HL-60 (cell line): Measurements from ENCODE around the gene ZFYVE27.
A peak's percentile ranks its signal among the peaks of the same experiment; 100 is the strongest.

ENCODE experiments used
- DNase-seq, 2 experiments: peaks; one replicate each; pipeline ENCODE4 v3.0.0-alpha.2; 2010 to 2020; ENCODE audit warnings: low read depth in 1 of 2, low spot score in 1 of 2
- H3K27ac ChIP-seq: fragments of 250-450 bp; sonication (Bioruptor Pico); replicated peaks from 2 replicates; pipeline ENCODE4 v1.5.1; 2020; ENCODE audit warnings: mild to moderate bottlenecking, moderate library complexity
- H3K27me3 ChIP-seq: fragments of 250-450 bp; sonication (Bioruptor Pico); 2 replicates; pipeline ENCODE4 v1.5.1; 2021; ENCODE audit warnings: mild to moderate bottlenecking, moderate library complexity; ENCODE audit not compliant: insufficient read depth, poor library complexity, severe bottlenecking
- H3K4me3 ChIP-seq: replicated peaks from 2 replicates; pipeline ENCODE4 v1.5.1; 2011; ENCODE audit warnings: mild to moderate bottlenecking, control low read depth, low read length; ENCODE audit not compliant: insufficient read depth
- CTCF ChIP-seq: IDR thresholded peaks from one replicate; pipeline ENCODE4 v1.5.1; 2011; ENCODE audit warnings: low read length, control low read depth, inconsistent platforms; ENCODE audit not compliant: insufficient read depth
- GABPA ChIP-seq: IDR thresholded peaks from 2 replicates; pipeline ENCODE4 v1.6.1; 2012; ENCODE audit warnings: low read depth
- POLR2AphosphoS5 ChIP-seq: IDR thresholded peaks from 2 replicates; pipeline ENCODE4 v1.6.1; 2012; ENCODE audit warnings: low read depth
- REST ChIP-seq: IDR thresholded peaks from 2 replicates; pipeline ENCODE4 v1.6.1; 2012; ENCODE audit warnings: low read depth; ENCODE audit not compliant: insufficient replicate concordance
- SPI1 ChIP-seq: IDR thresholded peaks from 2 replicates; pipeline ENCODE4 v1.6.1; 2012; ENCODE audit warnings: low read depth, mild to moderate bottlenecking, borderline replicate concordance

Gene ZFYVE27

GRCh38 chr10:97726636-97727178, 10.2 kb upstream of the ZFYVE27 start:
- DNase-seq: no peak

GRCh38 chr10:97729014-97729413, 7.9 kb upstream of the ZFYVE27 start:
- peak in 1 of 2 experiments; percentile 28 for DNase-seq
- no peak overlapping the region for H3K4me3 ChIP-seq
- H3K27me3 ChIP-seq: no peaks in the 10 kb centered on the region
- no peak for TF ChIP-seq CTCF
- no peak for TF ChIP-seq REST
- TF ChIP-seq SPI1: no peak
- no peak for TF ChIP-seq POLR2AphosphoS5
- TF ChIP-seq GABPA: no peak
- H3K27ac ChIP-seq: no peak overlapping the region

More at GRCh38 chr10:97726636-97727178, 10.2 kb upstream of the ZFYVE27 start:
- H3K27me3 ChIP-seq: no peaks in the 10 kb centered on the region
- no peak overlapping the region for H3K4me3 ChIP-seq
- no peak for TF ChIP-seq GABPA
- TF ChIP-seq SPI1: no peak
- no peak for TF ChIP-seq REST
- TF ChIP-seq CTCF: no peak
- TF ChIP-seq POLR2AphosphoS5: no peak
- H3K27ac ChIP-seq: no peak overlapping the region

GRCh38 chr10:97731346-97732051, 5.4 kb upstream of the ZFYVE27 start:
- TF ChIP-seq SPI1 (no peak), POLR2AphosphoS5 (no peak), GABPA (no peak), CTCF (peak; percentile 67), REST (no peak)
- no peak overlapping the region for H3K27ac ChIP-seq
- no peaks in the 10 kb centered on the region for H3K27me3 ChIP-seq
- DNase-seq: peak in 1 of 2 experiments; percentile 62
- H3K4me3 ChIP-seq: no peak overlapping the region
